ENCODE measurements around the gene ASTN1.

Gene ASTN1

GRCh38 chr1:177035586-177035985, 128.9 kb downstream of the ASTN1 start:
- DNase-seq (ENCODE audit: low read depth in 2 of 2) = no peak
- H3K4me3 ChIP-seq (replicated peaks in 1 of 2; ENCODE audit: low read depth in 2 of 2, low read length in 2 of 2) = no peak overlapping the region
- TF ChIP-seq CTCF (IDR thresholded peaks at IDR 0.05; ENCODE audit: low read depth, low read length) = no peak

- no peak for DNase-seq (ENCODE audit: low read depth in 2 of 2)
- TF ChIP-seq CTCF (IDR thresholded peaks at IDR 0.05; ENCODE audit: low read depth, low read length) = no peak
- H3K4me3 ChIP-seq (replicated peaks in 1 of 2; ENCODE audit: low read depth in 2 of 2, low read length in 2 of 2) = no peak overlapping the region
These were observed 130.9 kb downstream of the ASTN1 start for GRCh38 chr1:177033628-177034027.

GRCh38 chr1:177032434-177032833, 132.1 kb downstream of the ASTN1 start:
- TF ChIP-seq CTCF (IDR thresholded peaks at IDR 0.05; ENCODE audit: low read depth, low read length) = no peak
- no peak for DNase-seq (ENCODE audit: low read depth in 2 of 2)
- no peak overlapping the region for H3K4me3 ChIP-seq (replicated peaks in 1 of 2; ENCODE audit: low read depth in 2 of 2, low read length in 2 of 2)

- DNase-seq (ENCODE audit: low read depth in 2 of 2) = no peak
- no peak overlapping the region for H3K4me3 ChIP-seq (replicated peaks in 1 of 2; ENCODE audit: low read depth in 2 of 2, low read length in 2 of 2)
- TF ChIP-seq CTCF (IDR thresholded peaks at IDR 0.05; ENCODE audit: low read depth, low read length) = no peak
These were observed 139.9 kb downstream of the ASTN1 start for GRCh38 chr1:177024623-177025022.

GRCh38 chr1:177023726-177024125, 140.8 kb downstream of the ASTN1 start:
- DNase-seq (ENCODE audit: low read depth in 2 of 2) = no peak
- H3K4me3 ChIP-seq (replicated peaks in 1 of 2; ENCODE audit: low read depth in 2 of 2, low read length in 2 of 2) = no peak overlapping the region
- no peak for TF ChIP-seq CTCF (IDR thresholded peaks at IDR 0.05; ENCODE audit: low read depth, low read length)

GRCh38 chr1:177023249-177023648, 141.3 kb downstream of the ASTN1 start:
- H3K4me3 ChIP-seq (replicated peaks in 1 of 2; ENCODE audit: low read depth in 2 of 2, low read length in 2 of 2) = no peak overlapping the region
- no peak for DNase-seq (ENCODE audit: low read depth in 2 of 2)
- no peak for TF ChIP-seq CTCF (IDR thresholded peaks at IDR 0.05; ENCODE audit: low read depth, low read length)

- TF ChIP-seq CTCF (IDR thresholded peaks at IDR 0.05; ENCODE audit: low read depth, low read length) = no peak
- no peak for DNase-seq (ENCODE audit: low read depth in 2 of 2)
- H3K4me3 ChIP-seq (replicated peaks in 1 of 2; ENCODE audit: low read depth in 2 of 2, low read length in 2 of 2) = no peak overlapping the region
These were observed 142.8 kb downstream of the ASTN1 start for GRCh38 chr1:177021687-177022086.

All from cardiac fibroblast (primary cell).